Activated T-helper 1 cell treated with anti-CD3 and anti-CD28 coated beads, Interleukin-12 subunit alpha, Interleukin-12 subunit beta, Interleukin-2, Interleukin-4 antibody, amounts not matched to agents 30 ng/mL and 10 ng/mL and 1 ng/mL, durations not matched to agents 14 hours and 24 hours and 36 hours (primary cell): ENCODE data around the gene CLASP1. TPM values are rescaled to one million over a fixed set of nuclear protein-coding genes. Genes with fewer than 3 reads are reported as not detected.

ENCODE experiments used
- DNase-seq: peaks from one replicate; pipeline ENCODE4 v3.0.0; 2021; ENCODE audit warnings: low spot score
- H3K27ac Mint-ChIP-seq: one replicate; pipeline ENCODE4 v1.8.0; 2021; ENCODE audit warnings: mild to moderate bottlenecking, mixed read lengths
- H3K27me3 Mint-ChIP-seq: one replicate; pipeline ENCODE4 v1.8.0; 2022; ENCODE audit warnings: mild to moderate bottlenecking, moderate library complexity, mixed read lengths; ENCODE audit not compliant: insufficient read depth
- H3K36me3 Mint-ChIP-seq: one replicate; pipeline ENCODE4 v1.8.0; 2021; ENCODE audit warnings: low read depth, mixed read lengths
- H3K4me1 Mint-ChIP-seq: one replicate; pipeline ENCODE4 v1.8.0; 2021; ENCODE audit warnings: low read depth, mixed read lengths
- H3K4me3 Mint-ChIP-seq: one replicate; pipeline ENCODE4 v1.8.0; 2021; ENCODE audit warnings: mild to moderate bottlenecking, moderate library complexity, mixed read lengths
- H3K9me3 Mint-ChIP-seq: one replicate; pipeline ENCODE4 v1.8.0; 2021; ENCODE audit warnings: mixed read lengths
- intact Hi-C: fragments of 100-400 bp; cut with micrococcal nuclease; formaldehyde crosslinking; loops from one replicate; pipeline ENCODE4 v1.15.1; 2024
- total RNA-seq: library from RNA; stranded (reverse); gene quantifications from 2 replicates; pipeline ENCODE4 v1.2.3, GENCODE V29; 2022

The CLASP1 gene
- total RNA-seq, 1 donor from 2014 or later, result 62.6 TPM

DNA sequence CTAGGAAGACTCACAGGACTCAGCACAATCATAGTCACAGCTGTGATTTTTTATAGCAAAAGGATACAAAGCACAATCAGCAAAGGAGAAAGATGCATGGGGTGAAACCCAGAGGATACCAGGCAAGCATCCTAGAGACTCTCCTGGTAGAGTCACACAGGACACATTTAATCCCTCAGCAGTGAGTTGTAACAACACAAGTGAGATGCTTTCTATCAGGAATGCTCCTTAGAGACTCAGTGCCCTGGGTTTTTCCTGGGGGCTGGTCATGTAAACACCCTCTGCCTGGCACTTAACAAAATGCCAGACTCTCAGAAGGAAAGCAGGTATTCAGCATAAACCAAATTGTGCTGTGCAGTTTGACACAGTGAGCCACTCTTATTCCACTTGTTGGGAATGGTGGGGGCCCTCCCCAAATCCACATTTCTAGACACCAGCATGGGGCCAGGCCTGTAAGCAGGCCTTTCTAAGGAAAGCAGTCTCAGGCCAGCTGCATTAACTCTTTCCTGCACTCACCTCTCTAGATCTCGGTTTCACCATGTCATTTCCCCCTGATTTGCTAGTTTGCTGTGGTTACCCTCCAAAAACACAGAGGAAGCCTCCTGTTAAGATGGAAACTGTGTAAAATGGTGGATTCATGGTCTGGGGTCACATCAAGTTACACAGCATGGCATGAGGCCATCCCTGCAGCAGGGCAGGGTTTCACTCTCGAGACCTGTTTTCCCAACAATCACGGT lies 135.5 kb downstream of the CLASP1 start:
- peaks cover 31% of the 10 kb centered on the region for H3K36me3 Mint-ChIP-seq
- no peak overlapping the region for H3K27ac Mint-ChIP-seq
- no peaks in the 10 kb centered on the region for H3K9me3 Mint-ChIP-seq
- intact Hi-C loops, result no loop called here
- H3K4me3 Mint-ChIP-seq, result no peak overlapping the region
- H3K4me1 Mint-ChIP-seq, result peaks cover 4% of the 10 kb centered on the region
- no peak for DNase-seq
- no peaks in the 10 kb centered on the region for H3K27me3 Mint-ChIP-seq

DNA sequence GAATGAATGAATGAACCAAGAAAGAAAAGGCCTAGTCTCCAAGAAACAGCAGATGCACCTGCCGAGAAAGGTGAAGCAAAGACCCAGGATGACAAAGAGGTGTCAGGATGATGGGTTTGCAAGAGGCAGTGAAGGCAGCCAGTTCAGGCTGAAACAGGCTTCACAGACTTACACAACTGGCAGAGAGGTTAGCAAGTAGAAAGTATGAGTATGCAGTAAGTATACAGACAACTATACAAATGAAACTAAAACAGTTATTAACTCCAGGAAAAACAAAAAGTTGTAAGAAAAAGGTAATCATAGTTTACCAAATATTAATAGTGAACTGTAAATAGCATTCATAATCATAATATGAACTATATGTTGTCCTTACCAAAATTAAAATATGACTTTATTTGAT lies 138.4 kb downstream of the CLASP1 start:
- intact Hi-C loops, result no loop called here
- no peak for DNase-seq
- no peak overlapping the region for H3K27ac Mint-ChIP-seq
- no peak overlapping the region for H3K4me3 Mint-ChIP-seq
- H3K9me3 Mint-ChIP-seq, result no peaks in the 10 kb centered on the region
- no peaks in the 10 kb centered on the region for H3K27me3 Mint-ChIP-seq
- H3K36me3 Mint-ChIP-seq, result peaks cover 30% of the 10 kb centered on the region
- H3K4me1 Mint-ChIP-seq, result no peaks in the 10 kb centered on the region

DNA sequence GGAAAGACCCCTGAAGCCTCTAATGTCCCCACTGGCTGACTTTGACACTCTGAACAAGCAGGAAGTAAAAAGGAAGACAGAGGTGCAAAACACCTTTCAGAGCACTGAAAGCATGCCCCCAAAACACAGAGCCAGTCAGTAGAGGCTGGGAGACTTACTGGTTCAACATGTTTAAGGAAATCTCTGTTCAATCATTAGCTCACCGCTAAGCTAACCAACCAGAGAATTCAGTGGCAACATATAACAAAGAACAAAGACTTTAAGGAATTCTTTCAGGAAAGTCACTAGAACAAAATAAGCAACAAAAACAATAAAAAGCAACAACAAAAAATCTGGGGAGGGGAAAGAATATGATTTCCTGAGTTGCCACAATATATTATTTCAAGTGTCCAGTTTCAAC lies 142.6 kb downstream of the CLASP1 start:
- intact Hi-C loops, result no loop called here
- H3K36me3 Mint-ChIP-seq, result peaks cover 29% of the 10 kb centered on the region
- peaks cover 10% of the 10 kb centered on the region for H3K4me1 Mint-ChIP-seq
- no peaks in the 10 kb centered on the region for H3K27me3 Mint-ChIP-seq
- DNase-seq, result no peak
- no peaks in the 10 kb centered on the region for H3K9me3 Mint-ChIP-seq
- H3K4me3 Mint-ChIP-seq, result no peak overlapping the region
- no peak overlapping the region for H3K27ac Mint-ChIP-seq

DNA sequence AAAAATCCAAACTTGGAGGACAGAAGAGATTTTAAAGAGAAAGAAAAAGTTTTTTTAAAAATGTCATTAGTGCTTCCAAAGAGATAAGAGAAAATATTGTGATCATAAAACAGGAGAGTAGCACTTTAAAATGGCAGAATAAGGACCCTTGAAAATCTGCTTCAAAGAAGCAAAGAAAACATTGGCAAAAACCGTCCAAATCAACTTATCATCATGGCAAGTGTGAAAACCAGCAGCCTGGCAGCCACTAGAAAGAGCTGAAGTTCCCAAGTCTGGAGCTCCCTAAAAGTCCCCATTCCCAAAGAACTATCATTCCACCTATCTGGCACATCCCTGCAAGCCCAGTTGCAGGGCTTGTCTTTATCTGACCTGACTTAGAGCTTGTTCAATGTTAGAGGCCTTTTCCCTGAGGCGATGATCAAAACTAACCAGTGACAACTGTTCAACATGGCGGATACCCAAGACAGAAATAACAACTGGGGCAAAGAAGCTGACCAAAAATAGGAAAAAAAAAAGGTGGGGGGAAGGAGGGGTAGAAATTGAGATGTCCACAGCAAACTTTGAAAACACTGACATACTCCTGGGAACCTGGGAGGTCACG lies 143.2 kb downstream of the CLASP1 start:
- DNase-seq, result no peak
- Mint-ChIP-seq H3K9me3 (no peaks in the 10 kb centered on the region), H3K36me3 (peaks cover 32% of the 10 kb centered on the region), H3K27me3 (no peaks in the 10 kb centered on the region), H3K4me3 (no peak overlapping the region), H3K27ac (no peak overlapping the region), H3K4me1 (peaks cover 11% of the 10 kb centered on the region)
- intact Hi-C loops, result no loop called here

DNA sequence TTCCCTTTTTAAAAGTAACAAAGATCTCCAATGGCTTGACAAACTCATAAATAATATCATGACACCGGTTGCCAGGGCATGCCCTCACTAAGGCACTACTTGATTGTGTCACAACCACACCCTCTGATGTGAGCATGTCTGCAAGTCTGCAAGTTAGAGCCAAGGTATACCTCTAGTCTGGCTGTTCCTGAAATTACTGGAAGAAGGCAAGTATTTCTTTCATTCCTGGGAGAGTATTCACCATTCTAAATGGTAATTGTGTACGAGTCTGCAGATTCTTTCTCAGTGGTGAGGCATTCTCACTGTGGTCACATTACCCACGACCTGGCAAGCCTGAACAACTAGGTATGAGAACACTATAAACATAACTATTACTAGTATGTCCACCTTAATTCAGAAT lies 144.3 kb downstream of the CLASP1 start:
- Mint-ChIP-seq H3K4me3 (no peak overlapping the region), H3K27ac (no peak overlapping the region), H3K36me3 (peaks cover 36% of the 10 kb centered on the region), H3K27me3 (no peaks in the 10 kb centered on the region), H3K9me3 (peaks cover 3% of the 10 kb centered on the region), H3K4me1 (peaks cover 16% of the 10 kb centered on the region)
- intact Hi-C loops, result no loop called here
- DNase-seq, result no peak

DNA sequence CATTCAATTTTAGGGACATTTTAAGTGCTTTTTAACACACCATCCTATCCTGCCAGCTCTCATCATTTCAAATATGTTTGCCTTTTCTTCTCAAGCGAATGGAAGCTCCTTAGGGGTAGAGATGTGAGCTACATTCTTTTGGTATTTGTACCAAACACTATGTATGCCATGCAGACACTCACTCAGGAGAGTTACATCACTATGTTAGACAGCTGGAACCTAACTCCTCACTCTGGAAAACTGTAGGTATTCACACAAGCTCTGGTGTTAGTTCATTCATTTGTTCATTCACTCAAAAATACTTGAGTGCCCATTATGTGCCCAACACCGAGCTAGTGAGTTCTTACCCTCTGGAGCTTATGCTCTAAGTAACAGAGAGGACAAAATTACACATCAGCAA lies 144.9 kb downstream of the CLASP1 start:
- Mint-ChIP-seq H3K27ac (no peak overlapping the region), H3K27me3 (no peaks in the 10 kb centered on the region), H3K4me1 (peaks cover 16% of the 10 kb centered on the region)

DNA sequence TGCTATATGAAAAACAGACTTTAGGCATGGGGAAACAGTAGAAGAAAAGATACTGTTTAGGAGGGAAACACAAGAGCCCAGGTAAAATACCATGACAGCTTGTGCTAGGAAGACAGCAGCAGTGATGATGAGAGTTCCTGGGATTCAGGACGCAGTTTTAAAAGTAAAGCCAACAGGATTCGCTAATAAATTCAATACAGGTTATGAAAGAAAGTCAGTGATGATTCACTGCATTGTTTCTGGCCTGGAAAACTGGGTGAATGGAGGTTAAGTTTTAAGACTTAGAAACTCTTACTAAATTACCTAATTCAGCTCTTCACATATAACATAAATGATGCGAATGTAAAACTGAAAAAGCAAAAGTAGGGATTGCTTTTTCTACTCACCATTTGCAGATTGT lies 146.5 kb downstream of the CLASP1 start:
- H3K36me3 Mint-ChIP-seq, result peaks cover 40% of the 10 kb centered on the region

More for the DNA sequence above, 144.9 kb downstream of the CLASP1 start:
- Mint-ChIP-seq H3K9me3 (peaks cover 7% of the 10 kb centered on the region), H3K36me3 (peaks cover 38% of the 10 kb centered on the region), H3K4me3 (no peak overlapping the region)
- DNase-seq, result no peak
- intact Hi-C loops, result no loop called here

DNA sequence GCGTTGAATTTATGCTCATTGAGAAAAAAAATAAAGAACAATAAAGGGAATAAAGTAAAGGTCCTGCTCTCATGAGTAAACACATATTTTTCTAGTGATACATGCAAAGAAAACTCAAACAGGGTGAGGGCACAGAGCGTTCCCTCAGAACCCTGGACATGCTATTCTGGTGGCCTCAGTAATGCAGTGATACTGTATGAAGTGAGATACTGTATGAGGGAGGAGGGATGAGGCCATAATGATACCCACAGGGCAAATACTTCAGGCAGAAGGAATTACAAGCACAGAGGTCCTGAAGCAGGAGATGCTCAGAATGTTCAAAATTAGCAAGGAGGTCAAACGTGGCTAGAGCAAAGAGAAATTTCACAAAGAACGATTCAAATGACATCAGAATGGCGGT lies 147.0 kb downstream of the CLASP1 start:
- Mint-ChIP-seq H3K36me3 (peaks cover 40% of the 10 kb centered on the region), H3K27me3 (no peaks in the 10 kb centered on the region), H3K4me3 (no peak overlapping the region), H3K4me1 (peaks cover 16% of the 10 kb centered on the region), H3K27ac (no peak overlapping the region), H3K9me3 (peaks cover 10% of the 10 kb centered on the region)
- no peak for DNase-seq
- intact Hi-C loops, result no loop called here

More for the DNA sequence above, 146.5 kb downstream of the CLASP1 start:
- Mint-ChIP-seq H3K4me1 (peaks cover 16% of the 10 kb centered on the region), H3K4me3 (no peak overlapping the region), H3K27ac (no peak overlapping the region), H3K27me3 (no peaks in the 10 kb centered on the region), H3K9me3 (peaks cover 10% of the 10 kb centered on the region)
- DNase-seq, result no peak
- intact Hi-C loops, result no loop called here

DNA sequence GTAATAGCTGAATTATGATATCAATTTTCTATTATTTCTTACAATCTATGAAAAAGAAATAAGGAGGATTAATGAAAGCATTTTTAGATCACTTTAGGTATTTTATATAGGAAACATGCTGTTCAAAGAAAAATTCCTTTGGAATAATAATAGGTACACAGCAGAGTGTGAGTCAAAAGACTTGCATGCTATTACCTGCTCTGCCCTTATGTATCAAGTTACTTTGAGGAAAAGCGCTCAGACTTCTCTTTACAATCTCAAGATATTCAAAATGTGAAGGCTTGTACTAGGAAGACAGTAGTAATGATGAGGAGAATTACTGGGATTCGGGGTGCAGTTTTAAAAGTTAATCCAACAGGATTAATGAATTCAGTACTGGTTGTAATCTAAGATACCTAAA lies 147.7 kb downstream of the CLASP1 start:
- intact Hi-C loops, result no loop called here
- H3K27ac Mint-ChIP-seq, result no peak overlapping the region
- no peak for DNase-seq
- peaks cover 10% of the 10 kb centered on the region for H3K9me3 Mint-ChIP-seq
- H3K36me3 Mint-ChIP-seq, result peaks cover 37% of the 10 kb centered on the region
- no peaks in the 10 kb centered on the region for H3K27me3 Mint-ChIP-seq
- H3K4me1 Mint-ChIP-seq, result peaks cover 16% of the 10 kb centered on the region
- H3K4me3 Mint-ChIP-seq, result no peak overlapping the region

DNA sequence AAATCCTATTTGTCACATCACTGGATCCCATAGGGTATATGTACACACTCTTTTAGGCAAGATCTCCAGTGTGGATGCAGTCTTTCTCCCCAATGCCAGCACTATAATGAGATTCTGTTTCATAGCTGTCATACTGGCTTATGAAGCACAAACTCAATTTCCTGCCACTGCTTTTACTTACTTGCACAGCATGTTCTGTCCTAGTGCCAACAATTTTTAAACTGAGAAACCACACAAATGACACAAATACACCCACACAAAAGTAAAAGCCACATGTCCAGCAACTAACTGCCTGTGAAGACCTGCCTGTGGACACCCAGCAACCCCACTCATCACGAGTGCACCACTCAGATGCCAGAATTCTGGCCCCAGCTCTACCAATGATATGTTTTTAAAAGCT lies 148.2 kb downstream of the CLASP1 start:
- Mint-ChIP-seq H3K4me3 (no peak overlapping the region), H3K27me3 (no peaks in the 10 kb centered on the region), H3K36me3 (peaks cover 37% of the 10 kb centered on the region), H3K27ac (no peak overlapping the region), H3K4me1 (peaks cover 16% of the 10 kb centered on the region), H3K9me3 (peaks cover 10% of the 10 kb centered on the region)
- no peak for DNase-seq
- intact Hi-C loops, result no loop called here

DNA sequence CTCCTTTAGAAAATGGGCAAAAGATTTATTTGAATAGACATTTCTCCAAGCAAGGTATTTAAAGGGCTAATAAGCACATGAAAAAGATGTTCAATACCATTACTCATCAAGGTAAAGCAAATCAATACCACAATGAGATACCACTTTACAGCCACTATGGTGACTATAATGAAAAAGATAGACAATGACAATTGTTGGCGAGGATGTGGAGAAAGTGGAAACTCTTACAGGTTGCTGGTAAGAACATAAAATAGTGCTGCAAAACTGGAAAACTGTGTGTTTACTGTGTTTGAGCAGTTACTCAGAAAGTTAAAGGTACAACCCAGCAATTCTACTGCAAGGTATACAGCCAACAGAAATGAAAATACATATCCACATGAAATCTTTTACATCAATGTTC lies 150.5 kb downstream of the CLASP1 start:
- Mint-ChIP-seq H3K27ac (no peak overlapping the region), H3K9me3 (peaks cover 10% of the 10 kb centered on the region), H3K4me1 (peaks cover 9% of the 10 kb centered on the region), H3K27me3 (no peaks in the 10 kb centered on the region), H3K4me3 (no peak overlapping the region), H3K36me3 (peaks cover 40% of the 10 kb centered on the region)
- intact Hi-C loops, result no loop called here
- no peak for DNase-seq

DNA sequence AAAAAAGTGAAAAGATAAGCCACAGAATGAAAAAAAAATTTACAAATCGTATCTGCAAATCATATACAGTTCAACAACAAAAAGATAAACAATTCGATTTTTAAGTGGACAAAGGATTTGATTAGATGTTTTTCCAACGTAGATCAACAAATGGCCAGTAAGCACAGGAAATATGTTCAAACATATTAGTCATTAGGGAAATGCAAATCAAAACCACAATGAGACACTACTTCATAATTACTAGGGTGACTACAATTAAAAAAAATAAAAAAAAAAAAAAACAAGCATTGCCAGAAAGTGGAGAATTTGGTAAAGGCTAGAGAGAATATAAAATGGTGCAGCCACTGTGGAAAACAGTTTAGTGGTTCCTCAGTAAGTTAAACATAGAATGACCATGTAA lies 156.9 kb downstream of the CLASP1 start:
- H3K4me1 Mint-ChIP-seq, result peaks cover 34% of the 10 kb centered on the region
- DNase-seq, result no peak
- no peak overlapping the region for H3K4me3 Mint-ChIP-seq
- peaks cover 17% of the 10 kb centered on the region for H3K36me3 Mint-ChIP-seq
- no peaks in the 10 kb centered on the region for H3K27me3 Mint-ChIP-seq
- H3K9me3 Mint-ChIP-seq, result no peaks in the 10 kb centered on the region
- intact Hi-C loops, result no loop called here
- H3K27ac Mint-ChIP-seq, result no peak overlapping the region

DNA sequence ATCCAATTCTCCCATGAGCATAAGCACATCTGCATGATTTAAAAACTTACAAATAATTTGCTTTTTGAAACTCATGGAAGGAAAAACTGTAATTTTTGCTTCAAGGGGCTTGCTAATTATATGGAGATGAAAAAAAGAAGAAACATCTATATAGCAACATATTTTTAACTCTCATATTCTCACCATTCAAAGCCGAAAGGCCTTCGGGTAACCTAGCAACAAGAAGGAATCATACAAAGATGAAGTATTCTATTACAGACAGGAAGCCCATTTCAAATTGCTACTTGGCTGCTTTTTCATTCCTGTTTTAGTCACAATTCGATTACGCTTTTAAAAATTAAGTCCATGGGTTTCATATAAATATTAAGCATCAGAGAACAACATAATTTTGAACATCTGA lies 157.7 kb downstream of the CLASP1 start:
- Mint-ChIP-seq H3K4me3 (no peak overlapping the region), H3K9me3 (no peaks in the 10 kb centered on the region), H3K36me3 (peaks cover 15% of the 10 kb centered on the region), H3K27me3 (no peaks in the 10 kb centered on the region), H3K4me1 (peaks cover 34% of the 10 kb centered on the region), H3K27ac (no peak overlapping the region)
- intact Hi-C loops, result no loop called here
- DNase-seq, result no peak
